ENCODE measurements around the gene HNRNPF.

- no peak; the same call in 1 of the 2 replicates for TF ChIP-seq POLR2A (IDR thresholded peaks at IDR 0.05; ENCODE audit: low read depth, low read length)
- TF ChIP-seq POLR2AphosphoS5 (IDR thresholded peaks at IDR 0.05; ENCODE audit: low read depth, low read length): no peak
- no peak for TF ChIP-seq PAX5 (IDR thresholded peaks at IDR 0.05; ENCODE audit: insufficient read depth, low read length, severe bottlenecking)
These were observed 15.2 kb downstream of the HNRNPF start for GRCh38 chr10:43393606-43394360.

Measured in GM12891 (cell line).